CD4-positive, alpha-beta T cell (primary cell): ENCODE data around the gene LRRC42. TPM values are rescaled to one million over a fixed set of nuclear protein-coding genes. Genes with fewer than 3 reads are reported as not detected.
"Not testable (repeated sequence)": the region's sequence is repeated elsewhere in the genome, so short reads cannot be mapped to it uniquely, and the experiment has no call there.

Experiments used
- ATAC-seq: fragments of 200-7000 bp; cut with Tn5 transposase; one replicate; pipeline ENCODE4 v1.10.0; 2022; ENCODE audit warnings: mild to moderate bottlenecking; ENCODE audit not compliant: poor library complexity
- CTCF ChIA-PET: fragments of 350-600 bp; sonication (Branson Sonifier 250); formaldehyde crosslinking; loops from one replicate; lab custom pipeline; 2021; ENCODE audit warnings: antibody characterized with exemption, inconsistent platforms; lab: Charles Lee
- POLR2A ChIA-PET: fragments of 350-600 bp; sonication (Branson Sonifier 250); formaldehyde crosslinking; loops from one replicate; lab custom pipeline; 2021; ENCODE audit warnings: antibody characterized with exemption, inconsistent platforms; lab: Charles Lee
- DNase-seq, 14 experiments: peaks; one replicate each; pipeline ENCODE4 v3.0.0-alpha.2; 2013 to 2020; ENCODE audit warnings: mixed read lengths in 2 of 14
- H3K27ac ChIP-seq, 2 donors: one replicate each; pipeline versions ENCODE4 v1.5.1 to v1.7.0; 2013; ENCODE audit warnings: low read length in 2 of 2, low read depth in 1 of 2, mild to moderate bottlenecking in 1 of 2
- H3K27me3 ChIP-seq, 2 experiments: 1 replicate in 1 of 2; 2 replicates in 1 of 2; pipeline versions ENCODE4 v1.6.1 to v1.7.0; 2013; ENCODE audit warnings: low read length in 2 of 2, control low read depth in 1 of 2, mild to moderate bottlenecking in 1 of 2, moderate library complexity in 1 of 2; ENCODE audit not compliant: insufficient read depth in 2 of 2, control insufficient read depth in 1 of 2
- H3K36me3 ChIP-seq: one replicate; pipeline ENCODE4 v1.6.1; 2013; ENCODE audit warnings: low read length, control low read depth; ENCODE audit not compliant: insufficient read depth
- H3K4me1 ChIP-seq: one replicate; pipeline ENCODE4 v1.6.1; 2013; ENCODE audit warnings: low read length, control low read depth; ENCODE audit not compliant: insufficient read depth
- H3K4me3 ChIP-seq: one replicate; pipeline ENCODE4 v1.5.1; 2013; ENCODE audit warnings: mild to moderate bottlenecking, low read length, moderate library complexity
- H3K9me3 ChIP-seq, 2 experiments: 1 replicate in 1 of 2; 2 replicates in 1 of 2; pipeline versions ENCODE4 v1.6.1 to v1.7.0; 2013; ENCODE audit warnings: low read length in 2 of 2, mild to moderate bottlenecking in 2 of 2, control low read depth in 1 of 2, moderate library complexity in 1 of 2; ENCODE audit not compliant: control insufficient read depth in 1 of 2, insufficient read depth in 1 of 2
- H3K27ac Mint-ChIP-seq: one replicate; pipeline ENCODE4 v1.8.0; 2020; ENCODE audit warnings: mixed read lengths
- H3K27me3 Mint-ChIP-seq: one replicate; pipeline ENCODE4 v1.8.0; 2021; ENCODE audit warnings: mixed read lengths
- H3K36me3 Mint-ChIP-seq: one replicate; pipeline ENCODE4 v1.8.0; 2021; ENCODE audit warnings: low read depth, mixed read lengths
- H3K4me1 Mint-ChIP-seq: one replicate; pipeline ENCODE4 v1.8.0; 2021; ENCODE audit warnings: low read depth, mixed read lengths
- H3K4me3 Mint-ChIP-seq: one replicate; pipeline ENCODE4 v1.8.0; 2020; ENCODE audit warnings: mild to moderate bottlenecking, mixed read lengths
- H3K9me3 Mint-ChIP-seq: one replicate; pipeline ENCODE4 v1.8.0; 2020; ENCODE audit warnings: mixed read lengths
- CTCF ChIP-seq: fragments of 200-600 bp; IDR thresholded peaks from one replicate; pipeline ENCODE4 v1.8.0; 2022; ENCODE audit warnings: antibody characterized with exemption, mild to moderate bottlenecking
- intact Hi-C, 2 experiments: fragments of 100-400 bp; cut with DNase I in 1 of 2; cut with micrococcal nuclease in 1 of 2; formaldehyde crosslinking; loops; one replicate each; pipeline versions ENCODE4 v1.15.1 to v1.9.0; 2023 to 2025; cut with DNase I, micrococcal nuclease
- total RNA-seq, 174 experiments: library from RNA in 2 of 174; stranded (reverse) in 2 of 174; gene quantifications; one replicate each; pipeline ENCODE4 v1.2.3 and lab custom pipeline; 2021 to 2026

The LRRC42 gene
- total RNA-seq, 2 experiments from 2014 or later, result 3.9 to 5.0 TPM

- Histone ChIP-seq H3K36me3 (no peaks in the 10 kb centered on the region), H3K27me3 (no peaks in the 10 kb centered on the region), H3K4me1 (no peaks in the 10 kb centered on the region), H3K27ac (no peak overlapping the region), H3K4me3 (no peak overlapping the region), H3K9me3 (peaks cover 0 to 6% of the 10 kb centered on the region in 2 experiments)
- H3K27me3 Mint-ChIP-seq, result no peaks in the 10 kb centered on the region
- no peak for TF ChIP-seq CTCF
- intact Hi-C loops, result no loop called here
- H3K27ac Mint-ChIP-seq, result no peak overlapping the region
- H3K9me3 Mint-ChIP-seq, result no peaks in the 10 kb centered on the region
- ChIA-PET CTCF (no interaction called here), POLR2A (interaction anchor here (0.8 kb wide), 1 partner anchor 141 kb away, joined by 3 read pairs; no protein-coding TSS in a partner anchor)
- H3K4me1 Mint-ChIP-seq, result no peaks in the 10 kb centered on the region
- H3K36me3 Mint-ChIP-seq, result no peaks in the 10 kb centered on the region
- ATAC-seq (no peak), DNase-seq (peak in 1 of 14 experiments; percentile 2)
- H3K4me3 Mint-ChIP-seq, result no peak overlapping the region
Measured at GRCh38 chr1:54001591-54001990, 55.4 kb downstream of the LRRC42 start.

- H3K36me3 ChIP-seq, result no peaks in the 10 kb centered on the region
- peak in 1 of 14 experiments; percentile 5 for DNase-seq
- H3K9me3 Mint-ChIP-seq, result no peaks in the 10 kb centered on the region
- H3K4me3 ChIP-seq, result no peak overlapping the region
- intact Hi-C loops, result no loop called here
- ChIA-PET POLR2A (no interaction called here), CTCF (no interaction called here)
- no peaks in the 10 kb centered on the region for H3K27me3 Mint-ChIP-seq
- H3K4me3 Mint-ChIP-seq, result no peak overlapping the region
- no peaks in the 10 kb centered on the region for H3K36me3 Mint-ChIP-seq
- peaks cover 0 to 6% of the 10 kb centered on the region in 2 experiments for H3K9me3 ChIP-seq
- no peak overlapping the region for H3K27ac ChIP-seq
- ATAC-seq, result no peak
- H3K27ac Mint-ChIP-seq, result no peak overlapping the region
- H3K27me3 ChIP-seq, result no peaks in the 10 kb centered on the region
- no peaks in the 10 kb centered on the region for H3K4me1 ChIP-seq
- no peak for TF ChIP-seq CTCF
- H3K4me1 Mint-ChIP-seq, result no peaks in the 10 kb centered on the region
Measured at GRCh38 chr1:54002544-54003248, 56.5 kb downstream of the LRRC42 start.

GRCh38 chr1:54003249-54003646 lies 57.1 kb downstream of the LRRC42 start:
- no peak overlapping the region for H3K27ac Mint-ChIP-seq
- peaks cover 0 to 6% of the 10 kb centered on the region in 2 experiments for H3K9me3 ChIP-seq
- H3K4me1 ChIP-seq, result no peaks in the 10 kb centered on the region
- H3K27ac ChIP-seq, result no peak overlapping the region
- H3K4me3 ChIP-seq, result no peak overlapping the region
- H3K4me3 Mint-ChIP-seq, result no peak overlapping the region
- ChIA-PET POLR2A (no interaction called here), CTCF (no interaction called here)
- no peaks in the 10 kb centered on the region for H3K27me3 Mint-ChIP-seq
- no peaks in the 10 kb centered on the region for H3K27me3 ChIP-seq
- H3K4me1 Mint-ChIP-seq, result no peaks in the 10 kb centered on the region
- ATAC-seq (no peak), DNase-seq (peak in 1 of 14 experiments; percentile 0)
- no peaks in the 10 kb centered on the region for H3K9me3 Mint-ChIP-seq
- TF ChIP-seq CTCF, result no peak
- intact Hi-C loops, result no loop called here
- no peaks in the 10 kb centered on the region for H3K36me3 Mint-ChIP-seq
- no peaks in the 10 kb centered on the region for H3K36me3 ChIP-seq

GRCh38 chr1:54003750-54004480 lies 57.8 kb downstream of the LRRC42 start:
- intact Hi-C loops, H3K27ac Mint-ChIP-seq: not testable (repeated sequence)

More at GRCh38 chr1:54003750-54004480, 57.8 kb downstream of the LRRC42 start:
- H3K4me3 ChIP-seq, H3K36me3 Mint-ChIP-seq, H3K36me3 ChIP-seq, H3K27me3 ChIP-seq, H3K4me3 Mint-ChIP-seq, H3K4me1 Mint-ChIP-seq, POLR2A ChIA-PET, H3K27ac ChIP-seq, H3K4me1 ChIP-seq, ATAC-seq, H3K27me3 Mint-ChIP-seq, H3K9me3 Mint-ChIP-seq, H3K9me3 ChIP-seq, CTCF ChIA-PET: not testable (repeated sequence)
- peak in 1 of 14 experiments; percentile 21 for DNase-seq
